Endothelial cell of umbilical vein (primary cell): ENCODE data around the gene MARS1. TPM values are rescaled to one million over a fixed set of nuclear protein-coding genes. Genes with fewer than 3 reads are reported as not detected.
A peak's percentile ranks its signal among the peaks of the same experiment; 100 is the strongest.

Experiments used
- BruUV-seq: library from RNA; stranded (reverse); fragments of 400-500 nt; replicated peaks from 2 replicates; lab custom pipeline; 2021; lab: Mats Ljungman, UMichigan
- CTCF ChIA-PET: fragments of 300-600, 350-600 bp; sonication (Branson Sonifier 250); formaldehyde crosslinking; loops from one replicate; lab custom pipeline; 2021; ENCODE audit warnings: antibody characterized with exemption, inconsistent platforms; lab: Charles Lee
- POLR2A ChIA-PET: fragments of 300-600, 350-600 bp; sonication (Branson Sonifier 250); formaldehyde crosslinking; loops from one replicate; lab custom pipeline; 2021; ENCODE audit warnings: antibody characterized with exemption, inconsistent platforms; lab: Charles Lee
- DNase-seq: peaks from one replicate; pipeline ENCODE4 v3.0.0-alpha.2; 2011; ENCODE audit warnings: low read depth, low spot score
- FAIRE-seq: peaks from 2 replicates; lab custom pipeline; 2011; peaks lifted over from hg19 to GRCh38; lab: Jason Lieb, UNC
- H2AFZ ChIP-seq: 2 replicates; pipeline ENCODE4 v1.6.0; 2012; ENCODE audit warnings: low read depth, low read length, control low read depth, inconsistent platforms
- H3K27ac ChIP-seq: 2 replicates; pipeline ENCODE4 v1.5.1; 2011; ENCODE audit warnings: low read depth, mild to moderate bottlenecking, control low read depth, low read length, moderate library complexity; ENCODE audit not compliant: insufficient read depth
- H3K27me3 ChIP-seq, 2 experiments: 2 replicates each; pipeline versions ENCODE4 v1.6.0 to v1.6.1; 2011; ENCODE audit warnings: low read length in 2 of 2, mixed read lengths in 1 of 2; ENCODE audit not compliant: control insufficient read depth in 2 of 2, insufficient read depth in 2 of 2
- H3K36me3 ChIP-seq, 2 experiments: 2 replicates in 1 of 2; 3 replicates in 1 of 2; pipeline ENCODE4 v1.5.1; 2011; ENCODE audit warnings: low read length in 2 of 2, mild to moderate bottlenecking in 1 of 2, moderate library complexity in 1 of 2; ENCODE audit not compliant: control insufficient read depth in 2 of 2, insufficient read depth in 2 of 2; ENCODE audit errors: extremely low read depth in 1 of 2
- H3K4me1 ChIP-seq: 3 replicates; pipeline ENCODE4 v1.5.1; 2011; ENCODE audit warnings: mild to moderate bottlenecking, low read length; ENCODE audit not compliant: control insufficient read depth, insufficient read depth; ENCODE audit errors: extremely low read depth
- H3K4me2 ChIP-seq: 2 replicates; pipeline ENCODE4 v1.6.1; 2011; ENCODE audit warnings: low read length, control low read depth, mixed read lengths; ENCODE audit not compliant: insufficient read depth
- H3K4me3 ChIP-seq, 3 experiments: fragments of 200-600 bp in 1 of 3; sonication (generic), shearing (Covaris generic) in 1 of 3; replicated peaks in 1 of 3; 2 replicates each; pipeline ENCODE4 v1.5.1; 2011 to 2016; ENCODE audit warnings: control low read depth in 3 of 3, low read length in 3 of 3, mild to moderate bottlenecking in 2 of 3, inconsistent platforms in 1 of 3, low read depth in 1 of 3, moderate library complexity in 1 of 3; ENCODE audit not compliant: insufficient read depth in 1 of 3
- H3K79me2 ChIP-seq: 2 replicates; pipeline ENCODE4 v1.6.0; 2012; ENCODE audit warnings: low read length, inconsistent platforms; ENCODE audit not compliant: control insufficient read depth, insufficient read depth
- H3K9ac ChIP-seq: replicated peaks from 2 replicates; pipeline ENCODE3; 2011; ENCODE audit warnings: low read length, control low read depth; ENCODE audit not compliant: insufficient read depth; ENCODE audit errors: extremely low read depth
- H3K9me1 ChIP-seq: replicated peaks from 3 replicates; pipeline ENCODE4 v1.6.0; 2011; ENCODE audit warnings: mild to moderate bottlenecking, low read length; ENCODE audit not compliant: control insufficient read depth, insufficient read depth; ENCODE audit errors: extremely low read depth
- H3K9me3 ChIP-seq: replicated peaks from 2 replicates; pipeline ENCODE4 v1.5.1; 2012; ENCODE audit warnings: low read length, inconsistent platforms; ENCODE audit not compliant: control insufficient read depth, insufficient read depth
- H4K20me1 ChIP-seq: replicated peaks from 2 replicates; pipeline ENCODE3; 2011; ENCODE audit warnings: mild to moderate bottlenecking, low read length; ENCODE audit not compliant: control insufficient read depth, insufficient read depth; ENCODE audit errors: extremely low read depth
- FOS ChIP-seq: IDR thresholded peaks from 2 replicates; pipeline ENCODE4 v1.6.1; 2011; ENCODE audit warnings: mild to moderate bottlenecking, low read length, moderate library complexity, borderline replicate concordance; ENCODE audit not compliant: insufficient read depth
- GATA2 ChIP-seq: IDR thresholded peaks from 2 replicates; pipeline ENCODE4 v1.7.0; 2011; ENCODE audit warnings: low read depth, mild to moderate bottlenecking, moderate library complexity, mixed read lengths, low read length; ENCODE audit not compliant: insufficient read length, insufficient read depth
- POLR2A ChIP-seq: IDR thresholded peaks from 2 replicates; pipeline ENCODE4 v1.6.1; 2012; ENCODE audit warnings: low read depth, mild to moderate bottlenecking, control low read depth, low read length
- POLR2AphosphoS5 ChIP-seq: IDR thresholded peaks from 2 replicates; pipeline ENCODE4 v1.6.1; 2012; ENCODE audit warnings: low read depth, mild to moderate bottlenecking, control low read depth, low read length, moderate library complexity; ENCODE audit not compliant: insufficient read depth
- dilution Hi-C: fragments of 300-500 bp; cut with MboI; formaldehyde crosslinking; loops from one replicate; pipeline ENCODE4 v1.15.0; 2019; ENCODE audit warnings: low sequenced_read_pairs; ENCODE audit not compliant: extremely low pct_ligation_motif_present
- intact Hi-C: fragments of 100-400 bp; cut with micrococcal nuclease; formaldehyde crosslinking; loops from one replicate; pipeline ENCODE4 v1.10.0; 2022
- polyA plus RNA-seq, 4 experiments: library from polyadenylated mRNA; depleted of rRNA in 3 of 4; stranded (reverse) in 3 of 4; unstranded in 1 of 4; fragments of >200 nt; gene quantifications; 2 replicates each; pipeline versions ENCODE4 v1.2.1 to v1.2.3, GENCODE V29; 2011 to 2012; ENCODE audit warnings: missing spikeins in 1 of 4
- total RNA-seq: library from RNA; stranded (reverse); gene quantifications from 2 replicates; pipeline ENCODE4 v1.2.3, GENCODE V29; 2021

Gene MARS1
- total and polyA plus RNA-seq, 2 donors (not counting 3 experiments of a cell fraction or from before 2014, with no cell fraction given): 118 to 212 TPM

DNA sequence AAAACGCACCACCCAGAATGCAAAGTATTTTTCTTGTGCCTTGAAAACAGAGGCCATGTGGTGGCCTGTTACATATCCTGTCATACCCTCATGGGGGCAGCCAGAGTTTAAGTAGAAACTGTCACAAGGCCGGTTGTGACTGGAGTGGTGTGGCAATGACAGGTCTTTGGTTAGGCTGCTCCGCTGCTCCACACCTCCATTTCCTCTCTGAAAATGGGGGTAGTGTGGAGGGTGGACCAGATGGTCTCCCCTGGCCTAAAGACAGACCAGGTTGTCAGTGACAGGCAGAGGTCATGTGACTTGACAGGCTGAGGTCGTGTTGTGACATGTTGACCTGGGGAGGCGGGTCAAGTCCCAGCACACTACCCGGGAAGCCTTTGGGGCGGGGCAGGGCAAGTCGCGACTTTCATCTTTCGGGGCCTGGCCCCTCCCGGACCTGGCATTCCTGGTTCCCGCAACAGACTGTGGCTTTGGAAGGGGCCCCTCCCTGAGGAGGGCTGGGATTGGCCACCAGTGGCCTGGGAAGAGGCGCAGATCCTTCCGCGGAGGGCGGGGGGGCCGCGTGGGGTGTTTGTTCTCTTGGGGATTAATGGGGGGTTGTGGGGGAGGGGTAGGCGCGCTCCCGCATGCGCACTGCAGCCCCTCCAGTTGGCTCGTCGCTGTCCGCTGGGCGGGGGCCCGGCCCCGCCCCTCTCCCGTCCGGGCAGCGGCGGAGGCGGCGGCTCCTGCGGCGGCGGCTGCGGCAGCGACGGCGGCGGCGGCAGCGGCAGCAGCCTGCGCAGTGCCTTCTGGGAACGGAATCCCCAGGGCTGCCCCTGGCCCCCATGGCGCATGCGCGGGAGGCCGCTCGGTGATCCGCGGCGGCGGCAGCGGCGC, 34.4 kb downstream of the MARS1 start, which contains the start of gene MBD6:
Gene MBD6 (plus strand): TSS at position 814 of the 876 bp plus-strand sequence. CDS start 1,480 bp downstream, outside the sequence.
- no TSS peak for BruUV-seq
- H2AFZ ChIP-seq: peak within 1 kb of the TSS; percentile 6
- H3K4me3 ChIP-seq: peak within 1 kb of the TSS; percentile 47 to 83 (median 50)
- no peaks in the 10 kb centered on the region for H3K9me3 ChIP-seq
- intact Hi-C loops (loop anchor here (5.0 kb wide), 1 partner anchor 35 kb away; the partner anchor contains the start of gene MARS1), dilution Hi-C loops (no loop called here)
- POLR2A ChIA-PET: no interaction called here
- no peaks in the 10 kb centered on the region for H3K9me1 ChIP-seq
- H3K27ac ChIP-seq: peak within 1 kb of the TSS; percentile 70
- no peaks in the 10 kb centered on the region for H4K20me1 ChIP-seq
- no peaks in the 10 kb centered on the region for H3K27me3 ChIP-seq
- FAIRE-seq (peak; percentile 87), DNase-seq (peak; percentile 89)
- H3K36me3 ChIP-seq: peaks cover 0 to 19% of the 10 kb centered on the region in 2 experiments
- TF ChIP-seq FOS: no peak
- TF ChIP-seq POLR2AphosphoS5: peak; percentile 69
- TF ChIP-seq POLR2A: peak; percentile 60
- TF ChIP-seq GATA2: no peak
- peak within 1 kb of the TSS; percentile 75 for H3K9ac ChIP-seq
- H3K79me2 ChIP-seq: peaks cover 43% of the 10 kb centered on the region
- CTCF ChIA-PET: no interaction called here
- H3K4me1 ChIP-seq: peaks cover 41% of the 10 kb centered on the region
- peak within 1 kb of the TSS; percentile 81 for H3K4me2 ChIP-seq
